GM21367 (cell line): ENCODE data around the gene HIC1.

ENCODE experiments used
- ATAC-seq: cut with Tn5 transposase; IDR thresholded peaks from one replicate; pipeline ENCODE4 v1.9.1; 2021; ENCODE audit not compliant: unreplicated experiment

HIC1 gene

GRCh38 chr17:2094891-2095535, 40.1 kb downstream of the HIC1 start:
- ATAC-seq = no peak

DNA sequence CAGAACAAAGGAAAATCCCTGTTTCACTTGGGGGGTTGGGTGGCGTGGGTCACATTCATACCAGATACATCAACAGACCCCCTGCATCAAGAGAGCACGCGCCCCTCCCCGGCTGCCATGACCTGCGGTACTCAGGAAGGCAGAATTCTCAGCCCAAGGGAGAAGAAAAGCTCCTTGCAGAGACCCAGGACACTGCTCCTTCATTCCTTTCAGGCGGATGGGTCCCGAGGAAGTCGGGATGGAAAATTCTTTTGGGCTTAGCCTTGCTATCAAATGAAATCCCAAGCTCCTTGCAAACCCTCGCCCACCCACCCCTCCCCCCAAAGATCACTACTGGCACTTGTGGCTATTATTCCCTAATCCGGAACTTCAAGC, 40.6 kb downstream of the HIC1 start:
- ATAC-seq = no peak

- no peak for ATAC-seq
Measured at GRCh38 chr17:2101448-2102257, 46.8 kb downstream of the HIC1 start.

GRCh38 chr17:2102931-2103809, 48.3 kb downstream of the HIC1 start:
- no peak for ATAC-seq

- no peak for ATAC-seq
Measured at GRCh38 chr17:2105663-2106062, 50.8 kb downstream of the HIC1 start.

DNA sequence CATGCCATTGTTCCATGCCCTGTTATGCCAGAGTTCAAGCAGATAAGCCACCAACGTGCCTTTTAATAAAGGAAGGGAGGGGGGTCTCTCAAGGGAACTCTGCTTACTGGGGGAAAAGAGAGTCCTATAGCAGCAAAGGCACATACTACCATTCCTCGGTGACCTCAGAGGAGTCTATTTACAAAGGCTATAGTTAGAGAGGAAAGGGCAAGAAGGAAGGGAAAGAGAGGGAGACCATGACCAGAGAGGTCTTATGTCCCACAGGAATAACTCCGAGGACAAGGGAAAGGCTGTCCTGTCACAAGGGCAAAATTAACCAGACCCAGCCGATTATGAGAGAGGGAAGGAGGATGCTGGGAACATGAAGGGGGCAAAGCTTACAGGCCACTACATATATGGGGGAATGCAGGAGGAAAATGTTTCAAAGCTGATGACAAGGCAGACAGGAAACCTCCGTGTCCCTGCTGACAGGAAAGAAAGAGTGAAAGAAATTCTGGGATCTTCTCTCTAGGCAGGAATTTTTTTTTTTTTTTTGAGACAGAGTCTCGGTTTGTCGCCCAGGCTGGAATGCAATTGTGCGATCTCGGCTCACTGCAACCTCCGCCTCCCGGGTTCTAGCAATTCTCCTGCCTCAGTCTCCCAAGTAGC, 51.5 kb downstream of the HIC1 start:
- ATAC-seq = no peak

DNA sequence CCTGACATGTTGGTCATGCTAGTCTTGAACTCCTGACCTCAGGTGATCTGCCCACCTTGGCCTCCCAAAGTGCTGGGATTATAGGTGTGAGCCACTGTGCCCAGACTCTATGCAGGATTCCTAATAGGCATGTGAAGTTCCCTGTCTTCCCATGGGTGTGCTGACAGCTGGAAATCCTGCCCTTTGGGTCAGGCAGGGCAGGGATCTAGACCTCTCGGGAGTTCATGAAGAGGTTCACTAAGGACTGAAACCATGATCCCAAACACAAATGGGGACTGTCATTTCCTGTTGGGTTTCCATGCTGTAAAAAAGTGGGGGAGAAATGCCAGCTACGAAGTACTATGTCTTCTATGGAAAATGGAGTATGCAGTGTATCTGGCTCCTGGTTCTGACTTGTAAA, 52.1 kb downstream of the HIC1 start:
- ATAC-seq = no peak

GRCh38 chr17:2107506-2107905, 52.6 kb downstream of the HIC1 start:
- no peak for ATAC-seq

GRCh38 chr17:2108170-2108569, 53.3 kb downstream of the HIC1 start:
- no peak for ATAC-seq

GRCh38 chr17:2110436-2110835, 55.5 kb downstream of the HIC1 start:
- ATAC-seq = no peak

- no peak for ATAC-seq
Measured at GRCh38 chr17:2111691-2112090, 56.8 kb downstream of the HIC1 start.
